ENCODE measurements around the gene TSPAN5.
A peak's percentile ranks its signal among the peaks of the same experiment; 100 is the strongest.

TSPAN5 gene

GRCh38 chr4:98522636-98523395 is 135.6 kb downstream of the TSPAN5 start:
- peak overlapping the region in 1 of 2 donors; percentile 94 for H3K27ac Mint-ChIP-seq

GRCh38 chr4:98522062-98522461 is 136.3 kb downstream of the TSPAN5 start:
- Mint-ChIP-seq H3K9me3 (peaks cover 0 to under 1% of the 10 kb centered on the region in 2 donors), H3K27ac (peak overlapping the region; percentile 24 to 94), H3K4me3 (peak overlapping the region; percentile 43 to 70), H3K27me3 (no peaks in the 10 kb centered on the region), H3K4me1 (peaks cover 45% of the 10 kb centered on the region)
- ATAC-seq (peak; percentile 32), DNase-seq (no peak)

More at GRCh38 chr4:98522636-98523395, 135.6 kb downstream of the TSPAN5 start:
- Mint-ChIP-seq H3K27me3 (no peaks in the 10 kb centered on the region), H3K9me3 (no peaks in the 10 kb centered on the region), H3K4me1 (peaks cover 43% of the 10 kb centered on the region), H3K4me3 (peak overlapping the region in 1 of 2 donors; percentile 70)
- DNase-seq (no peak), ATAC-seq (peak; percentile 81)

- Mint-ChIP-seq H3K27ac (peak overlapping the region in 1 of 2 donors; percentile 94), H3K9me3 (peaks cover 0 to 6% of the 10 kb centered on the region in 2 donors), H3K4me1 (peaks cover 50% of the 10 kb centered on the region), H3K4me3 (peak overlapping the region in 1 of 2 donors; percentile 70), H3K27me3 (no peaks in the 10 kb centered on the region)
- DNase-seq (no peak), ATAC-seq (no peak)
Measured at GRCh38 chr4:98521486-98521885, 136.9 kb downstream of the TSPAN5 start.

GRCh38 chr4:98519268-98519977 is 139.0 kb downstream of the TSPAN5 start:
- peaks cover 71% of the 10 kb centered on the region for H3K4me1 Mint-ChIP-seq
- no peak for ATAC-seq
- peaks cover 0 to 10% of the 10 kb centered on the region in 2 donors for H3K9me3 Mint-ChIP-seq
- no peaks in the 10 kb centered on the region for H3K27me3 Mint-ChIP-seq
- DNase-seq = no peak
- no peak overlapping the region for H3K27ac Mint-ChIP-seq
- H3K4me3 Mint-ChIP-seq = no peak overlapping the region

- no peaks in the 10 kb centered on the region for H3K27me3 Mint-ChIP-seq
- ATAC-seq (peak; percentile 44), DNase-seq (no peak)
- H3K4me3 Mint-ChIP-seq = peak overlapping the region in 1 of 2 donors; percentile 5
- peaks cover 72% of the 10 kb centered on the region for H3K4me1 Mint-ChIP-seq
- H3K27ac Mint-ChIP-seq = peak overlapping the region; percentile 1 to 59
- H3K9me3 Mint-ChIP-seq = peaks cover 0 to 10% of the 10 kb centered on the region in 2 donors
Measured at GRCh38 chr4:98518559-98519267, 139.7 kb downstream of the TSPAN5 start.

GRCh38 chr4:98517218-98518021 is 141.0 kb downstream of the TSPAN5 start:
- H3K9me3 Mint-ChIP-seq = peaks cover 0 to 10% of the 10 kb centered on the region in 2 donors
- no peak for DNase-seq
- no peaks in the 10 kb centered on the region for H3K27me3 Mint-ChIP-seq
- peaks cover 76% of the 10 kb centered on the region for H3K4me1 Mint-ChIP-seq
- H3K27ac Mint-ChIP-seq = no peak overlapping the region
- H3K4me3 Mint-ChIP-seq = no peak overlapping the region
- ATAC-seq = peak; percentile 48

GRCh38 chr4:98516441-98517217 is 141.8 kb downstream of the TSPAN5 start:
- no peak overlapping the region for H3K27ac Mint-ChIP-seq
- H3K9me3 Mint-ChIP-seq = peaks cover 0 to 10% of the 10 kb centered on the region in 2 donors
- DNase-seq = no peak
- no peaks in the 10 kb centered on the region for H3K27me3 Mint-ChIP-seq
- no peak overlapping the region for H3K4me3 Mint-ChIP-seq
- peaks cover 68% of the 10 kb centered on the region for H3K4me1 Mint-ChIP-seq
- ATAC-seq = no peak

GRCh38 chr4:98516042-98516440 is 142.4 kb downstream of the TSPAN5 start:
- no peak for ATAC-seq

GRCh38 chr4:98515470-98515809 is 143.0 kb downstream of the TSPAN5 start:
- ATAC-seq = peak; percentile 5
- Mint-ChIP-seq H3K4me3 (no peak overlapping the region), H3K27ac (peak overlapping the region in 1 of 2 donors; percentile 28), H3K4me1 (peaks cover 76% of the 10 kb centered on the region), H3K27me3 (no peaks in the 10 kb centered on the region), H3K9me3 (peaks cover 0 to 10% of the 10 kb centered on the region in 2 donors)
- DNase-seq = no peak

More at GRCh38 chr4:98516042-98516440, 142.4 kb downstream of the TSPAN5 start:
- peaks cover 70% of the 10 kb centered on the region for H3K4me1 Mint-ChIP-seq
- DNase-seq = no peak
- no peak overlapping the region for H3K4me3 Mint-ChIP-seq
- no peaks in the 10 kb centered on the region for H3K27me3 Mint-ChIP-seq
- peaks cover 0 to 10% of the 10 kb centered on the region in 2 donors for H3K9me3 Mint-ChIP-seq
- peak overlapping the region in 1 of 2 donors; percentile 48 for H3K27ac Mint-ChIP-seq

GRCh38 chr4:98514741-98515469 is 143.5 kb downstream of the TSPAN5 start:
- H3K9me3 Mint-ChIP-seq = peaks cover 0 to 10% of the 10 kb centered on the region in 2 donors
- no peaks in the 10 kb centered on the region for H3K27me3 Mint-ChIP-seq
- peaks cover 78% of the 10 kb centered on the region for H3K4me1 Mint-ChIP-seq
- H3K4me3 Mint-ChIP-seq = no peak overlapping the region
- ATAC-seq (peak; percentile 42), DNase-seq (no peak)
- peak overlapping the region in 1 of 2 donors; percentile 28 for H3K27ac Mint-ChIP-seq

GRCh38 chr4:98512918-98513317 is 145.5 kb downstream of the TSPAN5 start:
- H3K4me1 Mint-ChIP-seq = peaks cover 77% of the 10 kb centered on the region
- H3K9me3 Mint-ChIP-seq = peaks cover 0 to 10% of the 10 kb centered on the region in 2 donors
- H3K27ac Mint-ChIP-seq = no peak overlapping the region
- no peaks in the 10 kb centered on the region for H3K27me3 Mint-ChIP-seq
- ATAC-seq (no peak), DNase-seq (no peak)
- H3K4me3 Mint-ChIP-seq = no peak overlapping the region

- no peaks in the 10 kb centered on the region for H3K27me3 Mint-ChIP-seq
- no peaks in the 10 kb centered on the region for H3K9me3 Mint-ChIP-seq
- H3K27ac Mint-ChIP-seq = peak overlapping the region in 1 of 2 donors; percentile 48
- peak; percentile 71 for ATAC-seq
- peaks cover 64% of the 10 kb centered on the region for H3K4me1 Mint-ChIP-seq
- peak overlapping the region; percentile 30 to 39 for H3K4me3 Mint-ChIP-seq
- DNase-seq = peak in 1 of 2 donors; percentile 52
Measured at GRCh38 chr4:98510757-98511517, 147.5 kb downstream of the TSPAN5 start.

GRCh38 chr4:98510340-98510739 is 148.1 kb downstream of the TSPAN5 start:
- Mint-ChIP-seq H3K9me3 (no peaks in the 10 kb centered on the region), H3K27me3 (no peaks in the 10 kb centered on the region), H3K4me3 (peak overlapping the region; percentile 30 to 39), H3K4me1 (peaks cover 58% of the 10 kb centered on the region), H3K27ac (no peak overlapping the region)
- ATAC-seq (no peak), DNase-seq (no peak)
